ENCODE results near the gene CHCHD10. TPM values are rescaled to one million over a fixed set of nuclear protein-coding genes. Genes with fewer than 3 reads are reported as not detected.

CHCHD10 gene
- polyA plus RNA-seq, 1 donor, result 58.3 TPM

GRCh38 chr22:23774922-23775436 lies 7.2 kb upstream of the CHCHD10 start:
- DNase-seq, result no peak

GRCh38 chr22:23774114-23774921 lies 6.5 kb upstream of the CHCHD10 start:
- DNase-seq, result no peak

- DNase-seq, result no peak
Observed at GRCh38 chr22:23773483-23774113, 5.8 kb upstream of the CHCHD10 start.

GRCh38 chr22:23772649-23773473 lies 5.1 kb upstream of the CHCHD10 start, which contains the start of gene MMP11:
Gene MMP11 (plus strand): TSS chr22:23772849. CDS start chr22:23772871, 22 bp downstream.
- DNase-seq, result peak; percentile 57

GRCh38 chr22:23772315-23772648 lies 4.5 kb upstream of the CHCHD10 start:
- no peak for DNase-seq

GRCh38 chr22:23769321-23769965 lies 1.7 kb upstream of the CHCHD10 start:
- no peak for DNase-seq

- no peak for DNase-seq
Observed at GRCh38 chr22:23767303-23767672, 484 bp downstream of the CHCHD10 start.

GRCh38 chr22:23764899-23765881 lies 2.6 kb downstream of the CHCHD10 start:
- DNase-seq, result no peak

GRCh38 chr22:23763954-23764353 lies 3.8 kb downstream of the CHCHD10 start:
- no peak for DNase-seq

GRCh38 chr22:23763579-23763945 lies 4.2 kb downstream of the CHCHD10 start:
- no peak for DNase-seq

GRCh38 chr22:23762842-23763578 lies 4.8 kb downstream of the CHCHD10 start, which contains the start of gene C22orf15:
Gene C22orf15 (plus strand): TSS chr22:23762990. CDS start chr22:23763307, 317 bp downstream.
- DNase-seq, result no peak

- DNase-seq, result no peak
Observed at GRCh38 chr22:23760056-23760455, 7.7 kb downstream of the CHCHD10 start.

GRCh38 chr22:23759566-23759965 lies 8.2 kb downstream of the CHCHD10 start:
- DNase-seq, result no peak

- no peak for DNase-seq
Observed at GRCh38 chr22:23756891-23757290, 10.9 kb downstream of the CHCHD10 start.

- DNase-seq, result no peak
Observed at GRCh38 chr22:23755711-23756110, 12.1 kb downstream of the CHCHD10 start.

- no peak for DNase-seq
Observed at GRCh38 chr22:23754980-23755636, 12.7 kb downstream of the CHCHD10 start.

- no peak for DNase-seq
Observed at GRCh38 chr22:23754220-23754919, 13.4 kb downstream of the CHCHD10 start, which contains the start of gene VPREB3. Gene VPREB3 (minus strand): TSS chr22:23754425. CDS start chr22:23754363, 62 bp downstream.

GRCh38 chr22:23753385-23753784 lies 14.4 kb downstream of the CHCHD10 start:
- DNase-seq, result no peak

- no peak for DNase-seq
Observed at GRCh38 chr22:23752750-23753149, 15.0 kb downstream of the CHCHD10 start.
